Measurements from ENCODE around the gene RNF32.

The RNF32 gene

GRCh38 chr7:156607332-156608172 is 33.0 kb upstream of the RNF32 start:
- no peaks in the 10 kb centered on the region for H3K36me3 ChIP-seq (ENCODE audit: control insufficient read depth, insufficient read depth, low read length)
- no peaks in the 10 kb centered on the region for H3K27me3 ChIP-seq (ENCODE audit: control insufficient read depth, insufficient read depth, low read length)
- no peak overlapping the region for H3K4me3 ChIP-seq (ENCODE audit: low read depth, low read length)
- H3K9ac ChIP-seq (ENCODE audit: low read depth, low read length), result no peak overlapping the region
- no peaks in the 10 kb centered on the region for H3K4me1 ChIP-seq (ENCODE audit: control insufficient read depth, insufficient read depth, low read length)
- no peaks in the 10 kb centered on the region for H3K9me3 ChIP-seq (ENCODE audit: control insufficient read depth, insufficient read depth, low read length)

GRCh38 chr7:156608173-156608478 is 32.4 kb upstream of the RNF32 start:
- Histone ChIP-seq H3K27me3 (ENCODE audit: control insufficient read depth, insufficient read depth, low read length) (no peaks in the 10 kb centered on the region), H3K9me3 (ENCODE audit: control insufficient read depth, insufficient read depth, low read length) (no peaks in the 10 kb centered on the region), H3K4me3 (ENCODE audit: low read depth, low read length) (no peak overlapping the region), H3K9ac (ENCODE audit: low read depth, low read length) (no peak overlapping the region), H3K4me1 (ENCODE audit: control insufficient read depth, insufficient read depth, low read length) (no peaks in the 10 kb centered on the region), H3K36me3 (ENCODE audit: control insufficient read depth, insufficient read depth, low read length) (no peaks in the 10 kb centered on the region)

GRCh38 chr7:156609010-156609877 is 31.3 kb upstream of the RNF32 start:
- Histone ChIP-seq H3K4me3 (ENCODE audit: low read depth, low read length) (no peak overlapping the region), H3K9ac (ENCODE audit: low read depth, low read length) (no peak overlapping the region), H3K27me3 (ENCODE audit: control insufficient read depth, insufficient read depth, low read length) (no peaks in the 10 kb centered on the region), H3K9me3 (ENCODE audit: control insufficient read depth, insufficient read depth, low read length) (no peaks in the 10 kb centered on the region), H3K4me1 (ENCODE audit: control insufficient read depth, insufficient read depth, low read length) (no peaks in the 10 kb centered on the region), H3K36me3 (ENCODE audit: control insufficient read depth, insufficient read depth, low read length) (no peaks in the 10 kb centered on the region)

- Histone ChIP-seq H3K36me3 (ENCODE audit: control insufficient read depth, insufficient read depth, low read length) (no peaks in the 10 kb centered on the region), H3K9me3 (ENCODE audit: control insufficient read depth, insufficient read depth, low read length) (no peaks in the 10 kb centered on the region), H3K4me3 (ENCODE audit: low read depth, low read length) (no peak overlapping the region), H3K9ac (ENCODE audit: low read depth, low read length) (no peak overlapping the region), H3K27me3 (ENCODE audit: control insufficient read depth, insufficient read depth, low read length) (no peaks in the 10 kb centered on the region), H3K4me1 (ENCODE audit: control insufficient read depth, insufficient read depth, low read length) (no peaks in the 10 kb centered on the region)
Measured at GRCh38 chr7:156610130-156610529, 30.4 kb upstream of the RNF32 start.

GRCh38 chr7:156610601-156611000 is 30.0 kb upstream of the RNF32 start:
- Histone ChIP-seq H3K9ac (ENCODE audit: low read depth, low read length) (no peak overlapping the region), H3K9me3 (ENCODE audit: control insufficient read depth, insufficient read depth, low read length) (no peaks in the 10 kb centered on the region), H3K4me1 (ENCODE audit: control insufficient read depth, insufficient read depth, low read length) (peaks cover 3% of the 10 kb centered on the region), H3K27me3 (ENCODE audit: control insufficient read depth, insufficient read depth, low read length) (peaks cover 3% of the 10 kb centered on the region), H3K36me3 (ENCODE audit: control insufficient read depth, insufficient read depth, low read length) (no peaks in the 10 kb centered on the region), H3K4me3 (ENCODE audit: low read depth, low read length) (no peak overlapping the region)

- Histone ChIP-seq H3K9me3 (ENCODE audit: control insufficient read depth, insufficient read depth, low read length) (no peaks in the 10 kb centered on the region), H3K4me3 (ENCODE audit: low read depth, low read length) (no peak overlapping the region), H3K9ac (ENCODE audit: low read depth, low read length) (no peak overlapping the region), H3K36me3 (ENCODE audit: control insufficient read depth, insufficient read depth, low read length) (no peaks in the 10 kb centered on the region), H3K27me3 (ENCODE audit: control insufficient read depth, insufficient read depth, low read length) (peaks cover 5% of the 10 kb centered on the region), H3K4me1 (ENCODE audit: control insufficient read depth, insufficient read depth, low read length) (peaks cover 5% of the 10 kb centered on the region)
Measured at GRCh38 chr7:156611014-156612010, 29.3 kb upstream of the RNF32 start.

GRCh38 chr7:156612930-156613329 is 27.6 kb upstream of the RNF32 start:
- Histone ChIP-seq H3K9me3 (ENCODE audit: control insufficient read depth, insufficient read depth, low read length) (no peaks in the 10 kb centered on the region), H3K27me3 (ENCODE audit: control insufficient read depth, insufficient read depth, low read length) (peaks cover 15% of the 10 kb centered on the region), H3K36me3 (ENCODE audit: control insufficient read depth, insufficient read depth, low read length) (no peaks in the 10 kb centered on the region), H3K4me3 (ENCODE audit: low read depth, low read length) (no peak overlapping the region), H3K9ac (ENCODE audit: low read depth, low read length) (no peak overlapping the region), H3K4me1 (ENCODE audit: control insufficient read depth, insufficient read depth, low read length) (peaks cover 5% of the 10 kb centered on the region)

- Histone ChIP-seq H3K27me3 (ENCODE audit: control insufficient read depth, insufficient read depth, low read length) (peaks cover 15% of the 10 kb centered on the region), H3K9ac (ENCODE audit: low read depth, low read length) (no peak overlapping the region), H3K9me3 (ENCODE audit: control insufficient read depth, insufficient read depth, low read length) (no peaks in the 10 kb centered on the region), H3K4me3 (ENCODE audit: low read depth, low read length) (no peak overlapping the region), H3K36me3 (ENCODE audit: control insufficient read depth, insufficient read depth, low read length) (no peaks in the 10 kb centered on the region), H3K4me1 (ENCODE audit: control insufficient read depth, insufficient read depth, low read length) (peaks cover 12% of the 10 kb centered on the region)
Measured at GRCh38 chr7:156614434-156615264, 25.9 kb upstream of the RNF32 start.

GRCh38 chr7:156616269-156617202 is 24.0 kb upstream of the RNF32 start:
- Histone ChIP-seq H3K4me1 (ENCODE audit: control insufficient read depth, insufficient read depth, low read length) (peaks cover 15% of the 10 kb centered on the region), H3K27me3 (ENCODE audit: control insufficient read depth, insufficient read depth, low read length) (peaks cover 15% of the 10 kb centered on the region), H3K9me3 (ENCODE audit: control insufficient read depth, insufficient read depth, low read length) (no peaks in the 10 kb centered on the region), H3K9ac (ENCODE audit: low read depth, low read length) (no peak overlapping the region), H3K36me3 (ENCODE audit: control insufficient read depth, insufficient read depth, low read length) (no peaks in the 10 kb centered on the region), H3K4me3 (ENCODE audit: low read depth, low read length) (peak overlapping the region; percentile 58)

GRCh38 chr7:156617215-156617614 is 23.4 kb upstream of the RNF32 start:
- H3K4me3 ChIP-seq (ENCODE audit: low read depth, low read length), result peak overlapping the region; percentile 58
- H3K9me3 ChIP-seq (ENCODE audit: control insufficient read depth, insufficient read depth, low read length), result no peaks in the 10 kb centered on the region
- H3K4me1 ChIP-seq (ENCODE audit: control insufficient read depth, insufficient read depth, low read length), result peaks cover 15% of the 10 kb centered on the region
- H3K27me3 ChIP-seq (ENCODE audit: control insufficient read depth, insufficient read depth, low read length), result peaks cover 15% of the 10 kb centered on the region
- no peak overlapping the region for H3K9ac ChIP-seq (ENCODE audit: low read depth, low read length)
- no peaks in the 10 kb centered on the region for H3K36me3 ChIP-seq (ENCODE audit: control insufficient read depth, insufficient read depth, low read length)
